H9 (cell line): ENCODE measurements around the gene GOT1. TPM values are rescaled to one million over a fixed set of nuclear protein-coding genes. Genes with fewer than 3 reads are reported as not detected.

Experiments
- DNase-seq: peaks from one replicate; pipeline ENCODE4 v3.0.0-alpha.2; 2017
- H2AFZ ChIP-seq: one replicate; pipeline ENCODE4 v1.6.1; 2013; ENCODE audit warnings: mild to moderate bottlenecking, low read length, control low read depth, moderate library complexity
- H2AK5ac ChIP-seq: 2 replicates; pipeline ENCODE4 v1.6.1; 2013; ENCODE audit warnings: low read length, control low read depth, mixed read lengths; ENCODE audit not compliant: insufficient read length
- H2BK120ac ChIP-seq: one replicate; pipeline ENCODE4 v1.6.1; 2013; ENCODE audit warnings: low read depth, mild to moderate bottlenecking, low read length, control low read depth, inconsistent platforms; ENCODE audit not compliant: poor library complexity, severe bottlenecking
- H2BK12ac ChIP-seq: 2 replicates; pipeline ENCODE4 v1.6.1; 2013; ENCODE audit warnings: low read length, control low read depth, mixed read lengths, low read depth; ENCODE audit not compliant: insufficient read length
- H2BK15ac ChIP-seq: 2 replicates; pipeline ENCODE4 v1.6.1; 2013; ENCODE audit warnings: low read depth, low read length, control low read depth
- H2BK20ac ChIP-seq: one replicate; pipeline ENCODE4 v1.6.1; 2013; ENCODE audit warnings: low read depth, mild to moderate bottlenecking, low read length, control low read depth, inconsistent platforms; ENCODE audit not compliant: poor library complexity, severe bottlenecking
- H2BK5ac ChIP-seq: 2 replicates; pipeline ENCODE4 v1.6.1; 2013; ENCODE audit warnings: low read length, control low read depth, mixed read lengths; ENCODE audit not compliant: insufficient read length
- H3K14ac ChIP-seq: 2 replicates; pipeline ENCODE4 v1.6.1; 2013; ENCODE audit warnings: low read length, control low read depth; ENCODE audit not compliant: insufficient read depth
- H3K18ac ChIP-seq: 2 replicates; pipeline ENCODE4 v1.6.1; 2013; ENCODE audit warnings: low read depth, mild to moderate bottlenecking, mixed read lengths, low read length, control low read depth; ENCODE audit not compliant: insufficient read length
- H3K23ac ChIP-seq: 2 replicates; pipeline ENCODE4 v1.6.1; 2013; ENCODE audit warnings: low read length, control low read depth, mixed read lengths, low read depth; ENCODE audit not compliant: insufficient read length
- H3K23me2 ChIP-seq: 2 replicates; pipeline ENCODE4 v1.6.1; 2013; ENCODE audit warnings: low read depth, mild to moderate bottlenecking, mixed read lengths, low read length, control low read depth; ENCODE audit not compliant: insufficient read length, poor library complexity, severe bottlenecking
- H3K27ac ChIP-seq: 2 replicates; pipeline ENCODE4 v1.5.1; 2013; ENCODE audit warnings: low read length, control low read depth, mixed read lengths, low read depth; ENCODE audit not compliant: insufficient read length
- H3K27me3 ChIP-seq: 2 replicates; pipeline ENCODE4 v1.6.1; 2013; ENCODE audit warnings: low read length, control low read depth, inconsistent platforms; ENCODE audit not compliant: insufficient read depth
- H3K4ac ChIP-seq: 2 replicates; pipeline ENCODE4 v1.6.1; 2013; ENCODE audit warnings: low read depth, mild to moderate bottlenecking, control low read depth, inconsistent platforms, low read length, moderate library complexity
- H3K4me1 ChIP-seq: 2 replicates; pipeline ENCODE4 v1.6.1; 2013; ENCODE audit warnings: low read length, control low read depth, inconsistent platforms; ENCODE audit not compliant: insufficient read depth
- H3K4me2 ChIP-seq: 2 replicates; pipeline ENCODE4 v1.6.1; 2013; ENCODE audit warnings: low read length, control low read depth, mixed read lengths; ENCODE audit not compliant: insufficient read length, insufficient read depth
- H3K56ac ChIP-seq: 2 replicates; pipeline ENCODE4 v1.6.1; 2013; ENCODE audit warnings: low read depth, mild to moderate bottlenecking, mixed read lengths, low read length, control low read depth; ENCODE audit not compliant: insufficient read length
- H3K79me1 ChIP-seq: 2 replicates; pipeline ENCODE4 v1.6.1; 2013; ENCODE audit warnings: low read depth, mild to moderate bottlenecking, moderate library complexity, low read length, control low read depth, inconsistent platforms; ENCODE audit not compliant: insufficient read depth, poor library complexity, severe bottlenecking
- H3K79me2 ChIP-seq: 2 replicates; pipeline ENCODE4 v1.6.1; 2013; ENCODE audit warnings: low read length, control low read depth, inconsistent platforms; ENCODE audit not compliant: insufficient read depth
- H3K9ac ChIP-seq: 2 replicates; pipeline ENCODE4 v1.6.1; 2013; ENCODE audit warnings: low read length, control low read depth, mixed read lengths; ENCODE audit not compliant: insufficient read length; ENCODE audit errors: extremely low read depth
- H3K9me3 ChIP-seq: one replicate; pipeline ENCODE4 v1.6.1; 2013; ENCODE audit warnings: low read depth, low read length, inconsistent platforms; ENCODE audit not compliant: control insufficient read depth
- H3T11ph ChIP-seq: one replicate; pipeline ENCODE4 v1.6.1; 2013; ENCODE audit warnings: mild to moderate bottlenecking, low read length, control low read depth, inconsistent platforms
- H4K20me1 ChIP-seq: one replicate; pipeline ENCODE4 v1.6.1; 2013; ENCODE audit not compliant: control insufficient read depth, insufficient read length, insufficient read depth
- H4K5ac ChIP-seq: 2 replicates; pipeline ENCODE4 v1.6.1; 2013; ENCODE audit warnings: low read depth, mild to moderate bottlenecking, mixed read lengths, low read length, control low read depth; ENCODE audit not compliant: insufficient read length
- H4K8ac ChIP-seq: replicated peaks from 2 replicates; pipeline ENCODE4 v1.6.1; 2013; ENCODE audit warnings: low read length, control low read depth, mixed read lengths, low read depth; ENCODE audit not compliant: insufficient read length
- H4K91ac ChIP-seq: 2 replicates; pipeline ENCODE4 v1.6.1; 2013; ENCODE audit warnings: low read depth, mild to moderate bottlenecking, moderate library complexity, mixed read lengths, low read length, control low read depth; ENCODE audit not compliant: insufficient read length
- H3K27ac Mint-ChIP-seq, 3 experiments: 2 replicates in 2 of 3; 3 replicates in 1 of 3; pipeline ENCODE4 v1.8.0; 2020 to 2021; ENCODE audit warnings: mixed read lengths in 3 of 3, mild to moderate bottlenecking in 1 of 3, moderate library complexity in 1 of 3
- H3K27me3 Mint-ChIP-seq: 2 replicates; pipeline ENCODE4 v1.8.0; 2021; ENCODE audit warnings: low read depth, mild to moderate bottlenecking, moderate library complexity, mixed read lengths
- H3K36me3 Mint-ChIP-seq, 3 experiments: 2 replicates in 2 of 3; 3 replicates in 1 of 3; pipeline ENCODE4 v1.8.0; 2020 to 2021; ENCODE audit warnings: low read depth in 3 of 3, mixed read lengths in 3 of 3; ENCODE audit not compliant: insufficient read depth in 1 of 3
- H3K4me1 Mint-ChIP-seq, 2 experiments: 2 replicates each; pipeline ENCODE4 v1.8.0; 2020; ENCODE audit warnings: mixed read lengths in 2 of 2
- H3K4me3 Mint-ChIP-seq, 2 experiments: 2 replicates in 1 of 2; 3 replicates in 1 of 2; pipeline ENCODE4 v1.8.0; 2020 to 2021; ENCODE audit warnings: mild to moderate bottlenecking in 2 of 2, mixed read lengths in 2 of 2, moderate library complexity in 1 of 2
- H3K9me3 Mint-ChIP-seq, 2 experiments: 2 replicates in 1 of 2; 3 replicates in 1 of 2; pipeline ENCODE4 v1.8.0; 2020; ENCODE audit warnings: mild to moderate bottlenecking in 2 of 2, mixed read lengths in 2 of 2, moderate library complexity in 1 of 2
- CTCF ChIP-seq: fragments of 200-600 bp; sonication (generic); conservative IDR thresholded peaks from 3 replicates; pipeline ENCODE4 v1.8.0; 2021; ENCODE audit warnings: antibody characterized with exemption, mild to moderate bottlenecking
- WGBS: extraction: QIAGEN DNeasy Blood & Tissue Kit; methylation state at CpG from one replicate; pipeline ENCODE4 v1.1.7; 2013; ENCODE audit warnings: missing lambda C conversion rate, low lambda C conversion rate, mixed read lengths; ENCODE audit not compliant: insufficient read length; ENCODE audit errors: extremely low coverage; 5-methylcytosine and 5-hydroxymethylcytosine counted together
- total RNA-seq: library from RNA; stranded (reverse); gene quantifications from 2 replicates; pipeline ENCODE4 v1.2.1, GENCODE V29; 2021

Gene GOT1
- total RNA-seq, 1 experiment from 2014 or later: 43.3 TPM

- no peak overlapping the region for H3K4me2 ChIP-seq
- H4K91ac ChIP-seq: no peak overlapping the region
- no peak overlapping the region for H2AK5ac ChIP-seq
- H2AFZ ChIP-seq: no peak overlapping the region
- peaks cover 6 to 7% of the 10 kb centered on the region in 2 experiments for H3K4me1 Mint-ChIP-seq
- H4K5ac ChIP-seq: no peak overlapping the region
- H3K27ac Mint-ChIP-seq: no peak overlapping the region; a peak in 1 of 7 replicates
- H3K23ac ChIP-seq: no peak overlapping the region
- no peak overlapping the region for H3K4ac ChIP-seq
- H3K27me3 ChIP-seq: no peaks in the 10 kb centered on the region
- no peaks in the 10 kb centered on the region for H3K79me1 ChIP-seq
- H3K27ac ChIP-seq: no peak overlapping the region
- no peak overlapping the region for H2BK12ac ChIP-seq
- no peak overlapping the region for H2BK120ac ChIP-seq
- H3K56ac ChIP-seq: no peak overlapping the region
- H2BK20ac ChIP-seq: no peak overlapping the region
- H4K20me1 ChIP-seq: no peaks in the 10 kb centered on the region
- no peak for DNase-seq
- H3K4me3 Mint-ChIP-seq: no peak overlapping the region
- no peaks in the 10 kb centered on the region for H3K9me3 Mint-ChIP-seq
- H3K9ac ChIP-seq: no peak overlapping the region
- H3K14ac ChIP-seq: no peak overlapping the region
- no peak overlapping the region for H2BK5ac ChIP-seq
- no peak overlapping the region for H3K18ac ChIP-seq
- no CpG with 5 or more reads among the region's 2 CpGs for WGBS
- H3K36me3 Mint-ChIP-seq: no peaks in the 10 kb centered on the region; a peak in 1 of 7 replicates
- no peaks in the 10 kb centered on the region for H3K9me3 ChIP-seq
- TF ChIP-seq CTCF: no peak
- H3T11ph ChIP-seq: no peak overlapping the region
- H3K23me2 ChIP-seq: no peaks in the 10 kb centered on the region
- H3K79me2 ChIP-seq: no peaks in the 10 kb centered on the region
- no peak overlapping the region for H2BK15ac ChIP-seq
- H4K8ac ChIP-seq: no peak overlapping the region
- H3K27me3 Mint-ChIP-seq: peaks cover 6% of the 10 kb centered on the region
- no peaks in the 10 kb centered on the region for H3K4me1 ChIP-seq
These were observed 55.9 kb downstream of the GOT1 start for GRCh38 chr10:99374526-99374925.
